Left ventricle myocardium inferior (tissue), 1 donor: ENCODE measurements around the gene CACNG5. TPM values are rescaled to one million over a fixed set of nuclear protein-coding genes. Genes with fewer than 3 reads are reported as not detected.

Source experiments
- DNase-seq: peaks from one replicate; pipeline ENCODE4 v3.0.0-alpha.2; 2020
- H3K27ac ChIP-seq: fragments of 200-600 bp; replicated peaks from 2 replicates; pipeline ENCODE4 v1.8.0; 2021
- H3K27me3 ChIP-seq: fragments of 200-600 bp; 2 replicates; pipeline ENCODE4 v1.8.0; 2021; ENCODE audit warnings: low read depth
- H3K36me3 ChIP-seq: fragments of 200-600 bp; 2 replicates; pipeline ENCODE4 v1.8.0; 2021
- H3K4me1 ChIP-seq: fragments of 200-600 bp; 2 replicates; pipeline ENCODE4 v1.8.0; 2021
- H3K4me3 ChIP-seq: fragments of 200-600 bp; 2 replicates; pipeline ENCODE4 v1.8.0; 2021; ENCODE audit warnings: mild to moderate bottlenecking, moderate library complexity
- H3K9me3 ChIP-seq: fragments of 200-600 bp; replicated peaks from 2 replicates; pipeline ENCODE4 v1.8.0; 2021
- intact Hi-C: fragments of 100-400 bp; cut with micrococcal nuclease; formaldehyde crosslinking; loops from one replicate; pipeline ENCODE4 v1.11.0; 2022
- total RNA-seq: library from RNA; stranded (reverse); fragmentation: NEBNext Ultra II Directional; extraction: Animal tissue kit (Norgen Biotek cat#: 25700); gene quantifications from one replicate; pipeline ENCODE4 v1.2.1, GENCODE V29; 2021
- TF ChIP-seq, protein P1 (sequence below): fragments of 200-600 bp; IDR thresholded peaks from 2 replicates; pipeline ENCODE4 v1.8.0; 2021; ENCODE audit warnings: antibody characterized with exemption, mild to moderate bottlenecking, borderline replicate concordance
- donor health status: DM: no; HTN: yes; CAD: no; lungs with severe emphysema.

The CACNG5 gene
- total RNA-seq, 1 donor from 2014 or later = not detected

DNA sequence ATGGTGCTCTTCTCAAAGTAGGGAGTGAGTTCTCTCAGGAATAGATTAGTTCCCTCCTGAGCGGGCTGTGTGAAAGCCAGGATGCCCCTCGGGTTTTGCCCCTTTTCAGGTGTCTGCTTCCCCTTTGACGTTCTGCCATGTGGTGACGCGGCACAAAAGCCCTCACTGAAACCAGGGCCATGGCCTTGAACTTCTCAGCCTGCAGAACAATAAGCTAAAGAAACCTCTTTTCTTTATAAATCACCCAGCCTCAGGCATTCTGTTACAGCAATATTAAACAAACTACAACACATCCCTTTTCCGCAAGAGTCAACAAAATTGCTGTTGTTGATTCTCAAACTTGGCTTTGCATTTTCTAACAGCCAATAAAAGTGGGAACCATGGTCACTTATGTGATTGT is 15.5 kb upstream of the CACNG5 start:
- Histone ChIP-seq H3K27me3 (peaks cover 54% of the 10 kb centered on the region), H3K27ac (no peak overlapping the region), H3K9me3 (peaks cover 11% of the 10 kb centered on the region), H3K4me3 (no peak overlapping the region), H3K36me3 (no peaks in the 10 kb centered on the region), H3K4me1 (no peaks in the 10 kb centered on the region)
- no peak for DNase-seq
- intact Hi-C loops = no loop called here
- TF ChIP-seq, protein P1, sequence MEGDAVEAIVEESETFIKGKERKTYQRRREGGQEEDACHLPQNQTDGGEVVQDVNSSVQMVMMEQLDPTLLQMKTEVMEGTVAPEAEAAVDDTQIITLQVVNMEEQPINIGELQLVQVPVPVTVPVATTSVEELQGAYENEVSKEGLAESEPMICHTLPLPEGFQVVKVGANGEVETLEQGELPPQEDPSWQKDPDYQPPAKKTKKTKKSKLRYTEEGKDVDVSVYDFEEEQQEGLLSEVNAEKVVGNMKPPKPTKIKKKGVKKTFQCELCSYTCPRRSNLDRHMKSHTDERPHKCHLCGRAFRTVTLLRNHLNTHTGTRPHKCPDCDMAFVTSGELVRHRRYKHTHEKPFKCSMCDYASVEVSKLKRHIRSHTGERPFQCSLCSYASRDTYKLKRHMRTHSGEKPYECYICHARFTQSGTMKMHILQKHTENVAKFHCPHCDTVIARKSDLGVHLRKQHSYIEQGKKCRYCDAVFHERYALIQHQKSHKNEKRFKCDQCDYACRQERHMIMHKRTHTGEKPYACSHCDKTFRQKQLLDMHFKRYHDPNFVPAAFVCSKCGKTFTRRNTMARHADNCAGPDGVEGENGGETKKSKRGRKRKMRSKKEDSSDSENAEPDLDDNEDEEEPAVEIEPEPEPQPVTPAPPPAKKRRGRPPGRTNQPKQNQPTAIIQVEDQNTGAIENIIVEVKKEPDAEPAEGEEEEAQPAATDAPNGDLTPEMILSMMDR = no peak

GRCh38 chr17:66822009-66822408 is 12.9 kb upstream of the CACNG5 start:
- no peak overlapping the region for H3K4me3 ChIP-seq
- H3K4me1 ChIP-seq = no peaks in the 10 kb centered on the region
- TF ChIP-seq, protein P1 = no peak
- peaks cover 11% of the 10 kb centered on the region for H3K9me3 ChIP-seq
- H3K36me3 ChIP-seq = no peaks in the 10 kb centered on the region
- intact Hi-C loops = no loop called here
- DNase-seq = no peak
- peaks cover 63% of the 10 kb centered on the region for H3K27me3 ChIP-seq
- H3K27ac ChIP-seq = no peak overlapping the region

- TF ChIP-seq, protein P1 = no peak
These were observed 8.1 kb upstream of the CACNG5 start for GRCh38 chr17:66826856-66827255.

DNA sequence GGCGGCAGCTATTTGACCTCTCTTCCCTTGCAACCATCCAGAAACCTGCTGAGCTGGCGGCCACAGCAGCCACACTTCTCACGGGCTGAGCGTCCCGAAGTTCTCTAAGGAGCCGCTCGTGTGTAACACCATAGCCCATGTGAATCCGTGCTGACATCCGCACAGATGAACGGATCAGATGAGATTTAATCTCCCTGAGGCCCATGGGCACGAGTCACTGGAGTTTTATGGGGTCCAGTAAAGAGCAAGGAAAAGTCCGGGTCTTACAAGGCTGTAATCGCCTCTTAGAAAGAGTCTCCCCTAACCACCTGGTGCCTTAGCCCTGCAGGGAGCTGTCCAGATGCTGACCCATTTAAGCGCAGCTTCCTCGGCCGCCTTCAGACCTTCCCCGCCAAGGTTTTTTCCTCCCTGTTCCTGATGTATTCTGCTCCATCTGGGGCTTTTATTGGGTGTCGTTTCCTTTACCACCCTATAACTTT is 5.5 kb upstream of the CACNG5 start:
- Histone ChIP-seq H3K27me3 (peaks cover 83% of the 10 kb centered on the region), H3K27ac (no peak overlapping the region), H3K4me1 (no peaks in the 10 kb centered on the region), H3K4me3 (no peak overlapping the region), H3K36me3 (no peaks in the 10 kb centered on the region), H3K9me3 (no peaks in the 10 kb centered on the region)
- TF ChIP-seq, protein P1 = no peak
- DNase-seq = no peak
- intact Hi-C loops = no loop called here

More at GRCh38 chr17:66826856-66827255, 8.1 kb upstream of the CACNG5 start:
- peaks cover 84% of the 10 kb centered on the region for H3K27me3 ChIP-seq
- H3K27ac ChIP-seq = no peak overlapping the region
- H3K4me3 ChIP-seq = no peak overlapping the region
- no peak for DNase-seq
- H3K4me1 ChIP-seq = no peaks in the 10 kb centered on the region
- H3K9me3 ChIP-seq = no peaks in the 10 kb centered on the region
- no peaks in the 10 kb centered on the region for H3K36me3 ChIP-seq
- intact Hi-C loops = no loop called here

DNA sequence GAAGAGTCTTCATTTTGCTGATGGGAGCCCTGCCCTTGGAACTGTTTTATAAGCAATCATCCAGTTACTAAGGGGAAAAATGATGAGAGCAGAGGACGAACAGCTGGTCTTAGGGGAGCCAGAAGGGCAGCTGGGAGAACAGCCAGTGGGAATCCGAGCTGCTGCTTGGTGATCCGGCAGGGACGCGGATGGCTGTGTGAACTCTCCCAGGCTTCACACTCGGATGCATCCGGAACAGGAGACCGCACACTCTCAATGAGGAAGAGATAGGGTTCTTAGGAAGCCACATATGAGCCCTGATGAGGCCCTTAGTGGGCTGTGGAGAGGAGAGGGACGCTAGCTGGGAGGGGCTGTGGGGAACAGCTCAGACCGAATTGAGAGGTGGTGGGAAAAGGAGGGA is 5.0 kb upstream of the CACNG5 start:
- H3K36me3 ChIP-seq = no peaks in the 10 kb centered on the region
- peaks cover 83% of the 10 kb centered on the region for H3K27me3 ChIP-seq
- no peaks in the 10 kb centered on the region for H3K4me1 ChIP-seq
- H3K27ac ChIP-seq = no peak overlapping the region
- no peak for DNase-seq
- intact Hi-C loops = no loop called here
- no peak overlapping the region for H3K4me3 ChIP-seq
- TF ChIP-seq, protein P1 = no peak
- no peaks in the 10 kb centered on the region for H3K9me3 ChIP-seq
